Ascending aorta (tissue), 2 donors: ENCODE results near the gene GPC3. TPM values are rescaled to one million over a fixed set of nuclear protein-coding genes. Genes with fewer than 3 reads are reported as not detected.

Source experiments
- DNase-seq, 2 donors: peaks; one replicate each; pipeline ENCODE4 v3.0.0-alpha.2; 2019; ENCODE audit warnings: low spot score in 2 of 2
- H3K27ac ChIP-seq, 2 donors: fragments of 200-600 bp; sonication (generic); one replicate each; pipeline ENCODE4 v1.5.1; 2016 to 2017; ENCODE audit warnings: mild to moderate bottlenecking in 1 of 2
- H3K27me3 ChIP-seq: fragments of 200-600 bp; sonication (generic); one replicate; pipeline ENCODE4 v1.5.1; 2017
- H3K36me3 ChIP-seq, 2 donors: fragments of 200-600 bp; sonication (generic); one replicate each; pipeline ENCODE4 v1.5.1; 2016
- H3K4me1 ChIP-seq, 2 donors: fragments of 200-600 bp; sonication (generic); one replicate each; pipeline ENCODE4 v1.5.1; 2016 to 2017; ENCODE audit warnings: mild to moderate bottlenecking in 1 of 2
- H3K4me3 ChIP-seq, 2 donors: fragments of 200-600 bp; sonication (generic); one replicate each; pipeline ENCODE4 v1.5.1; 2016 to 2017; ENCODE audit warnings: mild to moderate bottlenecking in 1 of 2
- H3K9me3 ChIP-seq, 2 donors: fragments of 200-600 bp; sonication (generic); one replicate each; pipeline ENCODE4 v1.5.1; 2016
- CTCF ChIP-seq, 3 experiments: fragments of 200-600 bp in 2 of 3; fragments of 450-650 bp in 1 of 3; sonication (generic) in 2 of 3; IDR thresholded peaks; one replicate each; pipeline ENCODE4 v1.5.1; 2016 to 2019; ENCODE audit warnings: antibody characterized with exemption in 3 of 3, mild to moderate bottlenecking in 1 of 3, moderate library complexity in 1 of 3
- intact Hi-C: fragments of 100-400 bp; cut with DNase I; formaldehyde crosslinking; loops from one replicate; pipeline ENCODE4 v1.15.1; 2023
- total RNA-seq: library from RNA; depleted of rRNA; stranded (reverse); fragments of >200 nt; gene quantifications from one replicate; pipeline ENCODE4 v1.1.0, GENCODE V29; 2016

The GPC3 gene
- total RNA-seq, 1 donor from 2014 or later: 0.75 TPM

GRCh38 chrX:133677123-133678063 is 308.0 kb downstream of the GPC3 start:
- DNase-seq: no peak
- no peaks in the 10 kb centered on the region for H3K27me3 ChIP-seq
- no peaks in the 10 kb centered on the region for H3K36me3 ChIP-seq
- H3K9me3 ChIP-seq: no peaks in the 10 kb centered on the region
- intact Hi-C loops: no loop called here
- H3K4me3 ChIP-seq: no peak overlapping the region
- no peak overlapping the region for H3K27ac ChIP-seq
- TF ChIP-seq CTCF (IDR thresholded peaks at IDR 0.05): no peak
- H3K4me1 ChIP-seq: no peaks in the 10 kb centered on the region

- intact Hi-C loops: no loop called here
- Histone ChIP-seq H3K27me3 (no peaks in the 10 kb centered on the region), H3K4me3 (no peak overlapping the region), H3K9me3 (no peaks in the 10 kb centered on the region), H3K36me3 (no peaks in the 10 kb centered on the region), H3K4me1 (no peaks in the 10 kb centered on the region), H3K27ac (no peak overlapping the region)
- no peak for TF ChIP-seq CTCF (IDR thresholded peaks at IDR 0.05)
- no peak for DNase-seq
Observed at GRCh38 chrX:133676344-133677122, 308.9 kb downstream of the GPC3 start.

GRCh38 chrX:133674726-133675470 is 310.5 kb downstream of the GPC3 start:
- Histone ChIP-seq H3K36me3 (no peaks in the 10 kb centered on the region), H3K27ac (no peak overlapping the region), H3K4me3 (no peak overlapping the region), H3K27me3 (no peaks in the 10 kb centered on the region), H3K4me1 (no peaks in the 10 kb centered on the region), H3K9me3 (no peaks in the 10 kb centered on the region)
- intact Hi-C loops: no loop called here
- no peak for DNase-seq
- no peak for TF ChIP-seq CTCF (IDR thresholded peaks at IDR 0.05)

GRCh38 chrX:133670383-133670782 is 315.0 kb downstream of the GPC3 start:
- H3K4me3 ChIP-seq: no peak overlapping the region
- no peaks in the 10 kb centered on the region for H3K9me3 ChIP-seq
- intact Hi-C loops: loop anchor here (1.0 to 2.0 kb wide), 3 partner anchors 336 to 696 kb away; no protein-coding TSS in a partner anchor
- peak; percentile 51 to 76 (median 65) for TF ChIP-seq CTCF (IDR thresholded peaks at IDR 0.05)
- no peak for DNase-seq
- no peaks in the 10 kb centered on the region for H3K27me3 ChIP-seq
- H3K4me1 ChIP-seq: no peaks in the 10 kb centered on the region
- no peak overlapping the region for H3K27ac ChIP-seq
- no peaks in the 10 kb centered on the region for H3K36me3 ChIP-seq

- no peak overlapping the region for H3K4me3 ChIP-seq
- H3K27me3 ChIP-seq: no peaks in the 10 kb centered on the region
- no peak for TF ChIP-seq CTCF (IDR thresholded peaks at IDR 0.05)
- no peaks in the 10 kb centered on the region for H3K4me1 ChIP-seq
- DNase-seq: no peak
- H3K9me3 ChIP-seq: no peaks in the 10 kb centered on the region
- no peaks in the 10 kb centered on the region for H3K36me3 ChIP-seq
- no peak overlapping the region for H3K27ac ChIP-seq
- intact Hi-C loops: loop anchor here (10.0 kb wide), 1 partner anchor 254 kb away; the partner anchor contains the start of gene GPC4
Observed at GRCh38 chrX:133669214-133669613, 316.2 kb downstream of the GPC3 start.
